Neural progenitor cell (in vitro differentiated cells): Measurements from ENCODE around the gene TMCC3. TPM values are rescaled to one million over a fixed set of nuclear protein-coding genes. Genes with fewer than 3 reads are reported as not detected.
A peak's percentile ranks its signal among the peaks of the same experiment; 100 is the strongest.

Experiments used
- DNase-seq: peaks from one replicate; pipeline ENCODE4 v3.0.0-alpha.2; 2016; ENCODE audit warnings: low spot score
- H2AFZ ChIP-seq: fragments of 200-600 bp; sonication (generic); replicated peaks from 2 replicates; pipeline ENCODE4 v1.6.1; 2016; ENCODE audit warnings: antibody characterized with exemption
- H3F3A ChIP-seq: fragments of 200-600 bp; sonication (generic); 2 replicates; pipeline ENCODE4 v1.6.1; 2016; ENCODE audit warnings: antibody characterized with exemption, low read depth
- H3K27ac ChIP-seq: fragments of 200-600 bp; sonication (generic); 2 replicates; pipeline ENCODE4 v1.5.1; 2016; ENCODE audit warnings: mild to moderate bottlenecking
- H3K27me3 ChIP-seq: fragments of 200-600 bp; sonication (generic); 2 replicates; pipeline ENCODE4 v1.6.1; 2016; ENCODE audit warnings: mild to moderate bottlenecking, moderate library complexity
- H3K36me3 ChIP-seq: fragments of 200-600 bp; sonication (generic); 2 replicates; pipeline ENCODE4 v1.5.1; 2016
- H3K4me1 ChIP-seq: fragments of 200-600 bp; sonication (generic); 2 replicates; pipeline ENCODE4 v1.6.1; 2016; ENCODE audit warnings: mixed run types
- H3K4me2 ChIP-seq: fragments of 200-600 bp; sonication (generic); 2 replicates; pipeline ENCODE4 v1.6.1; 2016
- H3K4me3 ChIP-seq: fragments of 200-600 bp; sonication (generic); 2 replicates; pipeline ENCODE4 v1.5.1; 2016
- H3K79me2 ChIP-seq: fragments of 200-600 bp; sonication (generic); 2 replicates; pipeline ENCODE4 v1.6.1; 2016; ENCODE audit warnings: low read depth
- H3K9ac ChIP-seq: fragments of 200-600 bp; sonication (generic); 2 replicates; pipeline ENCODE4 v1.6.1; 2016
- H3K9me3 ChIP-seq: fragments of 200-600 bp; sonication (generic); 2 replicates; pipeline ENCODE4 v1.5.1; 2016; ENCODE audit warnings: low read depth
- H4K20me1 ChIP-seq: fragments of 200-600 bp; sonication (generic); 2 replicates; pipeline ENCODE4 v1.6.1; 2016; ENCODE audit warnings: low read depth
- H3K27ac Mint-ChIP-seq: 3 replicates; pipeline ENCODE4 v1.8.0; 2021; ENCODE audit warnings: mixed read lengths
- H3K27me3 Mint-ChIP-seq: 2 replicates; pipeline ENCODE4 v1.8.0; 2022; ENCODE audit warnings: low read depth, mild to moderate bottlenecking, inconsistent platforms, moderate library complexity, mixed read lengths; ENCODE audit not compliant: insufficient read depth
- H3K36me3 Mint-ChIP-seq: 3 replicates; pipeline ENCODE4 v1.8.0; 2021; ENCODE audit warnings: mixed read lengths
- H3K4me1 Mint-ChIP-seq: 3 replicates; pipeline ENCODE4 v1.8.0; 2021; ENCODE audit warnings: mixed read lengths
- H3K4me3 Mint-ChIP-seq: 3 replicates; pipeline ENCODE4 v1.8.0; 2021; ENCODE audit warnings: mild to moderate bottlenecking, moderate library complexity, mixed read lengths
- H3K9me3 Mint-ChIP-seq: 3 replicates; pipeline ENCODE4 v1.8.0; 2020; ENCODE audit warnings: mixed read lengths
- EZH2 ChIP-seq: fragments of 200-600 bp; sonication (generic); IDR thresholded peaks from 2 replicates; pipeline ENCODE4 v1.6.1; 2017; ENCODE audit warnings: antibody characterized with exemption, mild to moderate bottlenecking, moderate library complexity
- EZH2phosphoT487 ChIP-seq: fragments of 200-600 bp; sonication (generic); IDR thresholded peaks from 2 replicates; pipeline ENCODE4 v1.6.1; 2017; ENCODE audit warnings: antibody characterized with exemption
- total RNA-seq: library from RNA; depleted of rRNA; stranded (reverse); fragments of >200 nt; gene quantifications from 2 replicates; pipeline ENCODE4 v1.2.3, GENCODE V29; 2015; ENCODE audit warnings: low replicate concordance
- TF ChIP-seq, protein P1 (sequence below): fragments of 200-600 bp; sonication (generic); IDR thresholded peaks from 2 replicates; pipeline ENCODE4 v1.5.1; 2017; ENCODE audit warnings: antibody characterized with exemption, mild to moderate bottlenecking

Gene TMCC3
- total RNA-seq, 1 donor from 2014 or later, result 9.5 TPM

DNA sequence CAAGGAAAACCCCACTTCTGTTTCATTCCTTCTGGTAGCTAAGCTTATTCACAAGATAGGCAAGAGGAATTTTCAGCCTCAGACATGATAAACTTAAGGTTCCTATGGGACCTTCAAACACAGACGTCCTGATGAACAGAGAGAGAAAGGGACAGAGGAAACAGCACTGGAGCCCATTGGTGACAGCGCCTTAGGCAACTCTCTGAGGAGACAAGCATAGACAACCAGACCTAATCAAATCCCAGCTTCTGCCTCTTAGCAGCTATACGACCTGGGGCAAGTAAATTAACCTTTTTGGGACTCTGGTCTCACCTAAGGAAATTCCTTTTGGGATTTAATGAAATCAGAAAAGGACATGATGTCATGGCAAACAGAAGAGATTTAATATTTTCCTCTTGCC lies 33.3 kb downstream of the TMCC3 start:
- H3K9ac ChIP-seq, result no peak overlapping the region

DNA sequence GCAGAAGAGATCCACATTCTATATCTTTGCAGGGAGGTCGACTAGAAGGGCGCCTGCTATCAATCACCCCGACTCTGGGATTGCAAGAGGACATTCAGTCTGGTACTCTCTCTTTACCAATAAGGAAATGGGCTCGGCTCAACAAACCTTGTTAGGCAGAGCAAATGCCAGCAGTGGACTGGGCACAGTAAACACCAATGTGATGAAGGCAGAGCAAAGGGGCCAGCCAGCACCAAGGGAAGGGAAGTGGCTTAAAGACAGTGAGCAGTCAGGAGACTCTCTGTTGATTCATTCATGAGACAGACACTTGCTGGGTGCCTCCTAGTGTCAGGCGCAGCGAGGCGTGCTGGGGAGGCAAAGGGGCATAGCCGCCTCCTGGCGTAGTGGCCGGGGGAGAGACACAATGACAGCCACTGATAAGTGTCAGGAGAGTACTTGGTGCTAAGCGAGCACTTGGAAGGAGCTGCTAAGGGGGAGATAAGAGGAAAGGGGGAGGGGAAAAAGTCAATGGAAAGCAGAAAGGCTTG lies 34.1 kb downstream of the TMCC3 start:
- H3K4me1 Mint-ChIP-seq, result peaks cover 2% of the 10 kb centered on the region
- H3K4me3 ChIP-seq, result no peak overlapping the region
- H4K20me1 ChIP-seq, result no peaks in the 10 kb centered on the region
- no peak for TF ChIP-seq EZH2phosphoT487
- TF ChIP-seq EZH2, result no peak
- TF ChIP-seq, protein P1, sequence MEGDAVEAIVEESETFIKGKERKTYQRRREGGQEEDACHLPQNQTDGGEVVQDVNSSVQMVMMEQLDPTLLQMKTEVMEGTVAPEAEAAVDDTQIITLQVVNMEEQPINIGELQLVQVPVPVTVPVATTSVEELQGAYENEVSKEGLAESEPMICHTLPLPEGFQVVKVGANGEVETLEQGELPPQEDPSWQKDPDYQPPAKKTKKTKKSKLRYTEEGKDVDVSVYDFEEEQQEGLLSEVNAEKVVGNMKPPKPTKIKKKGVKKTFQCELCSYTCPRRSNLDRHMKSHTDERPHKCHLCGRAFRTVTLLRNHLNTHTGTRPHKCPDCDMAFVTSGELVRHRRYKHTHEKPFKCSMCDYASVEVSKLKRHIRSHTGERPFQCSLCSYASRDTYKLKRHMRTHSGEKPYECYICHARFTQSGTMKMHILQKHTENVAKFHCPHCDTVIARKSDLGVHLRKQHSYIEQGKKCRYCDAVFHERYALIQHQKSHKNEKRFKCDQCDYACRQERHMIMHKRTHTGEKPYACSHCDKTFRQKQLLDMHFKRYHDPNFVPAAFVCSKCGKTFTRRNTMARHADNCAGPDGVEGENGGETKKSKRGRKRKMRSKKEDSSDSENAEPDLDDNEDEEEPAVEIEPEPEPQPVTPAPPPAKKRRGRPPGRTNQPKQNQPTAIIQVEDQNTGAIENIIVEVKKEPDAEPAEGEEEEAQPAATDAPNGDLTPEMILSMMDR, result no peak
- no peaks in the 10 kb centered on the region for H3K9me3 Mint-ChIP-seq
- H3K27ac ChIP-seq, result no peak overlapping the region
- peaks cover 3% of the 10 kb centered on the region for H3K27me3 Mint-ChIP-seq
- peak; percentile 22 for DNase-seq
- H3K27ac Mint-ChIP-seq, result no peak overlapping the region
- H3K36me3 ChIP-seq, result no peaks in the 10 kb centered on the region
- H3F3A ChIP-seq, result peaks cover 26% of the 10 kb centered on the region
- H3K9ac ChIP-seq, result no peak overlapping the region
- H3K27me3 ChIP-seq, result no peaks in the 10 kb centered on the region
- peak overlapping the region; percentile 28 for H3K4me2 ChIP-seq
- H3K9me3 ChIP-seq, result no peaks in the 10 kb centered on the region
- peaks cover 34% of the 10 kb centered on the region for H3K4me1 ChIP-seq
- no peak overlapping the region for H2AFZ ChIP-seq
- H3K4me3 Mint-ChIP-seq, result no peak overlapping the region
- no peaks in the 10 kb centered on the region for H3K79me2 ChIP-seq
- no peaks in the 10 kb centered on the region for H3K36me3 Mint-ChIP-seq

More for the DNA sequence above, 33.3 kb downstream of the TMCC3 start:
- Histone ChIP-seq H3K4me1 (peaks cover 34% of the 10 kb centered on the region), H3K27ac (no peak overlapping the region), H3K79me2 (no peaks in the 10 kb centered on the region), H3K36me3 (no peaks in the 10 kb centered on the region), H3K27me3 (no peaks in the 10 kb centered on the region), H4K20me1 (no peaks in the 10 kb centered on the region), H3K9me3 (no peaks in the 10 kb centered on the region), H2AFZ (no peak overlapping the region), H3K4me3 (no peak overlapping the region), H3K4me2 (no peak overlapping the region), H3F3A (peaks cover 26% of the 10 kb centered on the region)
- Mint-ChIP-seq H3K36me3 (no peaks in the 10 kb centered on the region), H3K4me3 (no peak overlapping the region), H3K9me3 (no peaks in the 10 kb centered on the region), H3K27me3 (peaks cover 3% of the 10 kb centered on the region), H3K27ac (no peak overlapping the region), H3K4me1 (peaks cover 11% of the 10 kb centered on the region)
- no peak for DNase-seq
- no peak for TF ChIP-seq EZH2
- TF ChIP-seq, protein P1, result no peak
- TF ChIP-seq EZH2phosphoT487, result no peak

DNA sequence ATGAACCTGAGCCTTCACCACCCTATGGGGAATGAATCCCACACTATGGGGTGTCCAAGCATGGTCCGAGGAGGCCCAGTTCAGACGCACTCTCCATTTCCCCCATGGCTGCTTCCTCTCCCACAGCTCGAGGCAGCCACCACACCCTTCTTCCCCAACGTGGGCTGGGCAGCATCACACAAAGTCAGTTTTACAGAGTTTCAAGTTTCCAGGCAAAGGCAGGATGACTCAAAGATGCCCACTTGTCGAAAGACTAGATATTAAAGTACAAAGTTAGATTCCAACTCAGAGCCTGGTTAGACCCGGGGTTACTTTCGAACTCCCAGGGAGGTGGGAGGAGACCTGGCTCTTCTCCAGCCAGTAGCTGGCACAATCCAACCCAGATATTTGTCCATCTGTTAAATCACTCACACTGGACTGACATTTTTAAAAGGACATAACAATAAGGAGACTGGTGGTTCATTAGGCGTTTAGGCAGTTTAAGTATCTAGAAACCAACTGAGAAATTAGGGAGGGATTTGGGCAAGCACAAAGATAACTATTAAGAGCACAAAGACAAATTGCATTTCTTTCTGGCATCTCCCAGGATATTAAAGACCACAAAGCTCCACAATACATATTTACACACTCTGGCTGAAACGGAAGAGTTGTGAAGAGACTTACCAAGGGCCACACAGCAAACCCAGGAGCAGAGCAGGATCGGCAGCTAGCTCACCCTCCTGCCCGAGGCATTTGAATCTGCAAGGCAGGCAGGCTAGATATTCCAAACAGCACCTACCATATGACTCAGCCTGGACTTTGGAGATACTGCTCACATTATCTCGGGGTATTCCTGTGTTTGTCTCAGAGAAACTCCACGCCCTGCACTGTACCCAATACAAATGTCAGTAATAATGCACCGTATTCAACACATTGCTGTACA lies 34.8 kb downstream of the TMCC3 start:
- Mint-ChIP-seq H3K36me3 (no peaks in the 10 kb centered on the region), H3K27me3 (peaks cover 3% of the 10 kb centered on the region), H3K27ac (no peak overlapping the region), H3K9me3 (no peaks in the 10 kb centered on the region), H3K4me1 (peaks cover 2% of the 10 kb centered on the region), H3K4me3 (peak overlapping the region; percentile 67)
- Histone ChIP-seq H3K4me1 (peaks cover 37% of the 10 kb centered on the region), H2AFZ (no peak overlapping the region), H3F3A (peaks cover 26% of the 10 kb centered on the region), H3K4me3 (no peak overlapping the region), H3K36me3 (no peaks in the 10 kb centered on the region), H3K4me2 (peak overlapping the region; percentile 28), H3K27me3 (no peaks in the 10 kb centered on the region), H3K9ac (no peak overlapping the region), H3K9me3 (no peaks in the 10 kb centered on the region), H3K79me2 (no peaks in the 10 kb centered on the region), H4K20me1 (no peaks in the 10 kb centered on the region), H3K27ac (peak overlapping the region; percentile 95)
- no peak for DNase-seq
- TF ChIP-seq EZH2phosphoT487 (no peak), EZH2 (no peak)
- TF ChIP-seq, protein P1, result no peak
